NCI-H526 (cell line): ENCODE data around the gene ASIC3.
"Not testable (repeated sequence)": the region's sequence is repeated elsewhere in the genome, so short reads cannot be mapped to it uniquely, and the experiment has no call there.

Source experiments
- DNase-seq, 2 experiments: peaks; one replicate each; lab custom pipeline; 2025; lab: John Stamatoyannopoulos, UW

Gene ASIC3

GRCh38 chr7:151013733-151014497 is 34.4 kb upstream of the ASIC3 start:
- DNase-seq, result peak; percentile 83 to 96

DNA sequence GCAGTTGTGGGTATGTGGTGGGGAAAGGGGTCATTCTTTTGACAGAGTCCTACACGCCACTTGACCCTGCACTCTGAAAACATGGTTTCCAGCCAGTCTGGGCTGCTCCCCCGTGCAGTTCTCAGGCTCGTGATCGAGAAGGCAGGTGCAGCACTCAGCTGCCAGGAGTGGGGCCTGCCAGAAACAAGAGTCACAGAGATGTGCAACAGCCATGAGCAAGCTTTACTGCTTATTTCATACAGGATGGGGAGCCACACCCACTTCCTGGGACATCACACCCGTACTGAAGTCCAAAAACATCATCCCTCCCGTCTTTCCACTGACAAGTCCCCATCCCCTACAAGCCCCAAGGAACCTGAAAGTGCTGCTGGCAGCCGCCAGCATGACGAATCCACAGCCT is 33.4 kb upstream of the ASIC3 start:
- DNase-seq, result no peak

GRCh38 chr7:151015967-151016366 is 32.4 kb upstream of the ASIC3 start:
- DNase-seq, result no peak

DNA sequence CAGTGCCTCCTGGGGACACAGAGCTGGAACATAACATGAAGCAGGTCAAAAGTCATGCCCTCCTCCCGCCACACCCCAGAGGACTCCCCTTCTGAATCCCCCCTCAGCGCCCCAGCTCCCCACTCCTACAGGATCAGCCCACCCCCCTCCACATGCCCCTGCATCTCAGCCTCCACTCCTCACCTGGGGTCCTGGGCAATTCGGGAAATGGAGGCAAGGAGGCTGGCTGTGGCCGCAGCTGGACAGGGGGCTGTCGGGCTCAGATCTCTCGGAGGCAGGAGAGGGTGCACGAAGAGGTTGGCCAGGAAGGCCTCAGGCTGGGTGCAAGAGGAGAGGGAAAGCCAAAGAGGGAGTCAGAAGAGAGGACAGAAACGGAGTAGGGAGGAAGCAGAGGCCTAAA is 31.8 kb upstream of the ASIC3 start:
- no peak for DNase-seq

GRCh38 chr7:151016942-151017341 is 31.4 kb upstream of the ASIC3 start:
- no peak for DNase-seq

DNA sequence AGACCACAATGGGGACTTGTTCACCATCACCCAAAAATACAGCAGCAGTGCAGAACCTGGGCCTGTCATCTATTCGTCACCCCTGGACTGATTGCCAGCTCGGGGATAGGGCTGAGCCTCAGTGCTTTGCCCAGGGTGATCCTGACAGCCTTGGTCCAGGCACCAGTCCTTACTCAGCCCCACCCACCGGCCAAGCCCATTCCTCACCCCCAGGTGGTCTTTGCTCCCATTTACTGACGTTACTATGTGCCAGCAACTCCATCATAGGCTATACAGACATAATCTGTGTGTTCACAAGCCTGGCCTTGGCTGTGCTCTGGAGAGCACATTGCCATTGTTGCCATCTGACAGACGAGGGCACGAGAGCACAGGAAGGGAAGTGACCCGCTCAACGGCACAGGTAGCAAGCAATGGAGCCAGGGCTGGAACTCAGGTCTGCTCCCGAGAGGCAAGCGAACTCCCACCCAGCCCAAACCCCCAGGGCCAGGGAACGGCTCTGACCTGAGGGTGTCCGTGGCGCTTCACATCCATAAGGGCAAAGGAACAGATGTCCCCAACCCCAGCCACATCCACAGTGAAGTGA is 30.9 kb upstream of the ASIC3 start:
- no peak for DNase-seq

GRCh38 chr7:151017953-151018420 is 30.3 kb upstream of the ASIC3 start:
- DNase-seq, result peak; percentile 24 to 90

DNA sequence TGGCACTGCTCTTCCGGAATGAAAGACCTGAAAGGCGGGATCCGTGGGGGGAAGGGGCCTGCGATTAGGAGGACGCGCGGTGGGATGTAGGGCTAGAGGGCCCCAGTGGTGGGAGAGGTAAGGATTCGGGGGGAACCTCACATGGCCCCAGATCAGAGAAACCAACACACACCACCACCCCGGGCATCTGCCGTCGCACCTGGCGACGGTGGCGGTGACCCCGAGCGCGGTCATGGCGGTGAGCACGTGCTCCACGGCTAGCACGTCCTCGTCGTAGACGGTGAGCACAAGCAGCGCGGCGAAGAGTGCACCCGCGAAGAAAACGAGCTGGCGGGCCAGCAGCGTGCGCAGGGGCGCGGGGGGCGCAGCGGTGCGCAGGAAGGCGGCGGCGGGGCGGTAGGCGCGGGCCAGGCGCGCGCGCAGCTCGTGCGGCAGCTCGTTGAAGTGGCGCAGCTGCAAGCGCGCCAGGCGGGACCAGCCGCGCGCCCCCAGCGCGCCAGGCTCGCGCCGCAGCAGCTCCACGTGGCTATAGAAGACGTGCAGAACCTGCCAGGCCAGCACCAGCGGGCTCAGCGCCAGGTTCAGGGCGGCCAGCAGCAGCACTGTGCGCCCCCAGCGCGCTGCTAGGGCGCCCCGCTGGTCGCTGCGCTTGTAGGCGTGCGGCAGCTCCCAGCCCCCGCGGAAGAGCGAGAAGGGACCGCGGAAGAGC is 29.8 kb upstream of the ASIC3 start:
- peak in 1 of 2 experiments; percentile 74 for DNase-seq

DNA sequence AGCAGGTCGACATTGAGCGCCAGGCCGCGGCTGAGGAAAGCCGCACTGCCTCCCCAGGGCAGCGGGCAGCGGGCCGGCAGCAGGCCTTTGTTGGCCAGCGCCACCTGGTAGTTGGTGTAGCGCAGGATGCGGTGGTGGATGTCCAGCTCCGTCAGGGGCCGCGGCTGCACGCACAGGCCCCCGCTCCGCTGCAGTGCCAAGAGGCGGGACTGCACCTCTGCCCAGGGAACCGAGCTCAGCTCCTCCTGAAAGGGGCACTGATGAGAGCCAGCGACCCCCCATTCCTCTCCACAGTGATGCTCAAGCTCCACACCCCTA is 29.2 kb upstream of the ASIC3 start:
- DNase-seq, result no peak

- DNase-seq, result no peak
Measured at GRCh38 chr7:151020231-151020630, 28.1 kb upstream of the ASIC3 start.

DNA sequence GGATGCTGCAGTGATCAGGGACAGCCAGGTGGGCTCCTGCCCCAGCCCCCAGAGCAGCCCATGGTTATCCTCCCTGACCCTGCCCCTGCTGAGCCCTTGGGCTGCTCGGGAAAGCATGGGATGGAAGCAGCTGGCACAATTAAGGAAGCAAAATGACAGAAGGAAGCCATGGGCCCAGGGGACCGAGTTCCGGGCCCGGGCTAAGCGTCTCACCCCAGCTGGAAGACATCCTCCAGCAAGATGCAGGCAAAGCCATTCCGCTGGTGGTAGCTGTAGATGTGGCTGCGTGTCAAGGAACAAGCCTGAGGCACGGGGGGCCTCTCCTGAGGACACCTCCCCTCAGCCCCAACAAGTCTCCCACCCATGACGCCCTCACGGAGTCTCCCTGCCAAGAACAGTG is 25.1 kb upstream of the ASIC3 start:
- no peak for DNase-seq

GRCh38 chr7:151024435-151025056 is 23.8 kb upstream of the ASIC3 start, which contains the start of gene ATG9B:
Gene ATG9B, minus strand, starts transcription at chr7:151024494. Its CDS starts 71 bp downstream, at chr7:151024423.
- DNase-seq, result no peak

- DNase-seq, result no peak
Measured at GRCh38 chr7:151025924-151026671, 22.2 kb upstream of the ASIC3 start.

GRCh38 chr7:151026771-151027727 is 21.3 kb upstream of the ASIC3 start:
- DNase-seq, result not testable (repeated sequence)

GRCh38 chr7:151027728-151028130 is 20.6 kb upstream of the ASIC3 start:
- DNase-seq, result not testable (repeated sequence)

DNA sequence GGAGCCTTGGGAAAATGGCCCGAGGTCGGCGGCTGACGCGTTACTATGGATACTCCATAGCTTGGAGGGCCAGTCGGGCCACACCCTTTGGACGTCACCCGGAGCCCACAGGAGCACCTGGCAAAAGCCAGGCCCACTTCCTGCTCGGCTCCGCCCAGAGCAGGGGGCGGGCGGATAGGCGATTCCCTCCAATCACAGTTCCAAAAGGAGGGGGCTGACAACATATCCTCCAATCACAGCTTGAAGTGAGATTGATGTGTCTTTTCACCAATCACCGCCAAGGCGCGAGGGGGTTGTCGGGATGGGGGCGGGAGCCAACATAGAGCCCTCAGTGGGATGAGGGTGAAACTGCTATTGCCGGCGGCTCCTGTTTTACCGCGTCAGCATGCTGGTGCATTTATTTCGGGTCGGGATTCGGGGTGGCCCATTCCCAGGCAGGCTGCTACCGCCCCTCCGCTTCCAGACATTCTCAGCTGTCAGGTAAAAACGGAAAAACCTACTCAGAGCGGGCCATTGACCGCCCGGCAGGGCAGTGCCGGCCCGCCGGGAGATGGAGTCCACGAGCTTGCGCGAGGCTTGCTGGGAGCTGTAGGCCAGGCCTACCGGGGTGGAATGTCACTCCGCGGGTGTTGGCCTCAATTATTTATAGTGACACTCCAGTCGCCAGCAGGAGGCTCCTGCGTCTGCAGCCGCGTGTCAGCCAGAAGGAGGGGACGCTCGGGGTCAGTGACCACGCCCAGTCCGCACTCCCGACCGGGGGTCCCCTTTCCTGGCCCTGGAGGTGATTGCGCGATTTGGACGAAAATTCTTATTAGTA is 20.0 kb upstream of the ASIC3 start, which contains the start of gene ABCB8:
Gene ABCB8, plus strand, starts transcription at position 320 of the 817 bp plus-strand sequence. Its CDS starts 66 bp downstream, at position 386.
- DNase-seq, result peak; percentile 99 to 100

DNA sequence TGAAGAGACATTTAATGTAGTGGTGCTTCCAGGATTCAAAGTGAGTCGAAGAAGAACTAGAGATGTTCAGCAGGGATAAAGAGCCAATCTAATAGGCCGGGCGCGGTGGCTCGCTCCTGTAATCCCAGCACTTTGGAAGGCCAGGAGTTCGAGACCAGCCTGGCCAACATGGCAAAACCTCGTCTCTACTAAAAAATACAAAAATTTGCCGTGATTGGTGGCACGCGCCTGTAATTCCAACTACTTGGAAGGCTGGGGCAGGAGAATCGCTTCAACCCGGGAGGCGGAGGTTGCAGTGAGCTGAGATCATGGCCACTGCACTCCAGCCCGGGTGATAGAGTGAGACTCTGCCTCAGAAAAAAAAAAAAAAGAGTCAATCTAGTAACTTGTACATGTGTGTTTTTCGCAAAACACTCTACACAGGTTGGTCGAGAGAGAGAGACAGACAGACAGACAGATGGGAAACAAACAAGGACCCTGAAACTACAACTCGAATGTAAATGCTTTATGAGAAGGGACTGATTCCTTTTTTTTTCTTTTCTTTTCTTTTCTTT is 19.3 kb upstream of the ASIC3 start:
- no peak for DNase-seq

GRCh38 chr7:151031011-151031410 is 17.3 kb upstream of the ASIC3 start:
- no peak for DNase-seq
